ENCODE results near the gene TCERG1. TPM values are rescaled to one million over a fixed set of nuclear protein-coding genes. Genes with fewer than 3 reads are reported as not detected.

TCERG1 gene
- total RNA-seq, 1 experiment from 2014 or later, result 75.9 TPM

GRCh38 chr5:146399481-146399880 lies 47.7 kb upstream of the TCERG1 start:
- ATAC-seq, result no peak
- no peak overlapping the region for H3K27ac ChIP-seq (ENCODE audit: low read length)
- DNase-seq (ENCODE audit: low read depth, low spot score), result no peak
- H3K27me3 ChIP-seq (ENCODE audit: control insufficient read depth, insufficient read depth, low read length), result peaks cover 11% of the 10 kb centered on the region
- TF ChIP-seq CTCF (IDR thresholded peaks at IDR 0.05), result no peak
- TF ChIP-seq SIN3A (IDR thresholded peaks at IDR 0.05; ENCODE audit: borderline replicate concordance, insufficient read depth, low read depth, low read length), result no peak
- TF ChIP-seq POLR2AphosphoS5 (IDR thresholded peaks at IDR 0.05; ENCODE audit: low read depth, low read length), result no peak
- no peak for TF ChIP-seq TCF7L2 (IDR thresholded peaks at IDR 0.05; ENCODE audit: low read depth, low read length)
- TF ChIP-seq REST (IDR thresholded peaks at IDR 0.05; ENCODE audit: insufficient read depth in 1 of 2, low read depth in 2 of 2, low read length in 1 of 2), result no peak
- H3K9me3 ChIP-seq (ENCODE audit: control insufficient read depth, insufficient read depth, low read depth, low read length), result no peaks in the 10 kb centered on the region
- in situ Hi-C loops (cut with HindIII; ENCODE audit: low pct_unique_long_range_greater_than_20kb, low sequenced_read_pairs), result no loop called here
- ChIA-PET POLR2A (no interaction called here), CTCF (no interaction called here)
- no peaks in the 10 kb centered on the region for H3K4me1 ChIP-seq (ENCODE audit: control insufficient read depth, insufficient read depth, low read length)
- no peak overlapping the region for H3K4me3 ChIP-seq (ENCODE audit: low read depth in 2 of 2, low read length in 2 of 2)
- no peaks in the 10 kb centered on the region for H3K36me3 ChIP-seq (ENCODE audit: control insufficient read depth, insufficient read depth, low read length)
- intact Hi-C loops (cut with micrococcal nuclease; ENCODE audit: unreplicated experiment), result no loop called here
- BruUV-seq (replicated peaks), result no TSS peak

GRCh38 chr5:146400201-146400600 lies 46.9 kb upstream of the TCERG1 start:
- intact Hi-C loops (cut with micrococcal nuclease; ENCODE audit: unreplicated experiment) (no loop called here), in situ Hi-C loops (cut with HindIII; ENCODE audit: low pct_unique_long_range_greater_than_20kb, low sequenced_read_pairs) (no loop called here)
- peaks cover 10% of the 10 kb centered on the region for H3K27me3 ChIP-seq (ENCODE audit: control insufficient read depth, insufficient read depth, low read length)
- POLR2A ChIA-PET, result no interaction called here
- ATAC-seq (no peak), DNase-seq (ENCODE audit: low read depth, low spot score) (no peak)
- CTCF ChIA-PET, result no interaction called here
- H3K4me1 ChIP-seq (ENCODE audit: control insufficient read depth, insufficient read depth, low read length), result no peaks in the 10 kb centered on the region
- BruUV-seq (replicated peaks), result no TSS peak
- H3K27ac ChIP-seq (ENCODE audit: low read length), result no peak overlapping the region
- TF ChIP-seq TCF7L2 (IDR thresholded peaks at IDR 0.05; ENCODE audit: low read depth, low read length) (no peak), REST (IDR thresholded peaks at IDR 0.05; ENCODE audit: insufficient read depth in 1 of 2, low read depth in 2 of 2, low read length in 1 of 2) (no peak), SIN3A (IDR thresholded peaks at IDR 0.05; ENCODE audit: borderline replicate concordance, insufficient read depth, low read depth, low read length) (no peak), POLR2AphosphoS5 (IDR thresholded peaks at IDR 0.05; ENCODE audit: low read depth, low read length) (no peak), CTCF (IDR thresholded peaks at IDR 0.05) (no peak)
- no peak overlapping the region for H3K4me3 ChIP-seq (ENCODE audit: low read depth in 2 of 2, low read length in 2 of 2)
- H3K9me3 ChIP-seq (ENCODE audit: control insufficient read depth, insufficient read depth, low read depth, low read length), result no peaks in the 10 kb centered on the region
- no peaks in the 10 kb centered on the region for H3K36me3 ChIP-seq (ENCODE audit: control insufficient read depth, insufficient read depth, low read length)
